Stimulated activated naive CD8-positive, alpha-beta T cell treated with anti-CD3 and anti-CD28 coated beads, Interleukin-15, Interleukin-2, amounts not matched to agents 100 ng/mL and 50 ng/mL, for 24 hours (primary cell): Measurements from ENCODE around the gene LBH.
A peak's percentile ranks its signal among the peaks of the same experiment; 100 is the strongest.

Experiments
- H3K27ac Mint-ChIP-seq: one replicate; pipeline ENCODE4 v1.8.0; 2021; ENCODE audit warnings: mild to moderate bottlenecking, mixed read lengths
- H3K27me3 Mint-ChIP-seq: one replicate; pipeline ENCODE4 v1.8.0; 2021; ENCODE audit warnings: mixed read lengths
- H3K36me3 Mint-ChIP-seq: one replicate; pipeline ENCODE4 v1.8.0; 2021; ENCODE audit warnings: low read depth, mixed read lengths
- H3K4me1 Mint-ChIP-seq: one replicate; pipeline ENCODE4 v1.8.0; 2021; ENCODE audit warnings: low read depth, mixed read lengths
- H3K4me3 Mint-ChIP-seq: one replicate; pipeline ENCODE4 v1.8.0; 2021; ENCODE audit warnings: mild to moderate bottlenecking, mixed read lengths
- H3K9me3 Mint-ChIP-seq: one replicate; pipeline ENCODE4 v1.8.0; 2021; ENCODE audit warnings: mixed read lengths

LBH gene

DNA sequence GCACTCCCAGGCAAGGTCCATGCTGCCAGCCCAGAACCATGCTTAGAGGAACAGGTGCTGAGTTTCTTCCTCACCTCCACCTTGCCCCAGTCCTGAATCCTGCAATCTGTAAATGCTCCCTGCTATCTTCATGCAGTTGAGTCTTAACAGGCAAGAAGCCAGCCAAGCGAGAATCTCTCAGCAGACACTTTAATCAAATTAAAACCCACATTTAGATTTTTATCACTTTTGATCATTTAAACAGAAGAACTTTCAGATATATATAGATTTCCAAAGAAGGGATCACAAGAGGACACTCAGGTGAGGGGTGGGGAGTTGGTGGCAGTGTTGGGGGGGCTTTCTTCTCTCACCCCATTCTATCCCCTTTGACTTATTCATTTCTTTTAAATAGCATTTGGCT lies 25.9 kb upstream of the LBH start:
- no peaks in the 10 kb centered on the region for H3K36me3 Mint-ChIP-seq
- H3K9me3 Mint-ChIP-seq, result no peaks in the 10 kb centered on the region
- peaks cover 25% of the 10 kb centered on the region for H3K4me1 Mint-ChIP-seq
- no peak overlapping the region for H3K4me3 Mint-ChIP-seq
- no peaks in the 10 kb centered on the region for H3K27me3 Mint-ChIP-seq
- no peak overlapping the region for H3K27ac Mint-ChIP-seq

DNA sequence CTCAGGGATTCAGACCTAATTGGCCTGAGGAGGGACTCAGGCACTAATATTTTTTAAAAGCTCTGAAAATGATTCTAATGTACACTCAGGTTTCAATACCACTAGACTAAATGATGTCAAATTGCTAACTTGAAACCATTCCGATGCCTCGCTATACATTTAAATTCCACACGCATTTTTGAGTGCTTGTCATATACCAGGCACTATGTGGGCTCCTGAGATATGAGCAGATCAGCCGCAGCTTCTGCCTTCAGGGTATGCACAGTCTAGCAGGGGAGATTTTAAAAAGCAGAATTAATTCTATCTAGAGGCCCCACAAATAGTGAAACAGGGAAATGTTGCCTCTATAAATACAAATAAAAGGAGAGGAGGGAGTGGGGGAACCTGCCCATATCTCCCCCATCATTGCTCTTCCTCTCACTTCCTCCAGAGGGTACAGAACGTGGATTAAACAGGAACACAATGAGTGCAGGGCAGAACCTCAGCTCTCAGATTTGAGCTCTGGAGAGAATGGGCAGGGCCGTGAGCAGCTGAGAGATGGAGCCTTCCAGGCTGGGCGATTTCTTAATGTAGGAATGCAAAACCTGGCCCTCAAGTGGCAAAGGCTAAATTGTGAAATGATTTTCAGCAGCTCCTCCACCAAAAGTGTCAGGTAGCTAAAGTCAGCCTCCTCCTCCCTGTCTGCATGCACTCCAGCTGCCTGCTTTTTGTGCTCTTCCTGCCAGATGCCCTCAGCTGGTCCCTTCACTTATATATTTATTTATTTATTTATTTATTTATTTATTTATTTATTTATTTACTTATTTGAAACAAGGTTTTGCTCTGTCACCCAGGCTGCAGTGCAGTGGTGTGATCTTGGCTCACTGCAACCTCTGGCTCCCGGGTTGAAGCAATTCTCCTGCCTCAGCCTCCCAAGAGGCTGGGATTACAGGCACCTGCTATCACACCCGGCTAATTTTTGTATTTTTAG lies 24.6 kb upstream of the LBH start:
- H3K27ac Mint-ChIP-seq, result no peak overlapping the region
- H3K4me1 Mint-ChIP-seq, result peaks cover 26% of the 10 kb centered on the region
- no peaks in the 10 kb centered on the region for H3K9me3 Mint-ChIP-seq
- H3K36me3 Mint-ChIP-seq, result no peaks in the 10 kb centered on the region
- no peak overlapping the region for H3K4me3 Mint-ChIP-seq
- no peaks in the 10 kb centered on the region for H3K27me3 Mint-ChIP-seq

DNA sequence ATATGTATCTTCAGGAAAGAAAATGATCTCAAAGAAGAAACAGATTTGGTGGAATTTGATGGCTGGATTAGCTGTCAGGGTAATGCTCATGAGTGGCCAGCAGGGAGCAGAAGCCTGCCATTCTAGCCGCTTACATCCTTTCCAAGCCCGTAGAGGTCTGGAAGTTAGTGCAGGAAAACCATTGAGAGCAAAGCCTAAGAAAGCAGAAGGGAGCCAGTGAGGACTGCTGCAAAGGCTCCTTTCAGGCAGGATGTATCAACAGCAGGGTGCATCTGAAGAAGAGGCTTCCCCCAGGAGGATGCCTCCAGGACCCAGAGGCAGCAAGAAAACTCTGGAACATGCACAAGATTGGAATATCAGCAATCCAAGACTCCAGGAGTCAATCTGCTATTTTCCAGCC lies 22.9 kb upstream of the LBH start:
- no peak overlapping the region for H3K4me3 Mint-ChIP-seq
- H3K27ac Mint-ChIP-seq, result no peak overlapping the region
- H3K4me1 Mint-ChIP-seq, result peaks cover 26% of the 10 kb centered on the region

DNA sequence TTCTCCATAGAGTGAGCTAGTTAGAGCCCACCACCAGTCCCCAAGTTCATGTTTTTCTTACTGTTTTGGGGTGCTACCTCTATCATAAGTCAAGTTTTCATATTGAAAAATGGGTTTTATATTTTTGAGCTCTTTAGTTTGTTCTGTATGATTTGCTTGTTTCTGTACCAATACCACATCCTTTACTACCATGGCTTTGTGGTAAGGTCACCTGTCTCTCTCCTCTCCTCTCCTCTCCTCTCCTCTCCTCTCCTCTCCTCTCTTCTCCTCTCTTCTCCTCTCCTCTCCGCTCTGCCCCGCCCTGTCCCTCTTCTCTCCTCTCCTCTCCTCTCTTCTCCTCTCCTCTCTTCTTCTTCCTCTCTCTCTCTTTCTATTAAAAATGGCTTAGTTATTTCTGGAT lies 22.1 kb upstream of the LBH start:
- Mint-ChIP-seq H3K4me3 (no peak overlapping the region), H3K4me1 (peaks cover 26% of the 10 kb centered on the region), H3K36me3 (no peaks in the 10 kb centered on the region), H3K9me3 (no peaks in the 10 kb centered on the region), H3K27me3 (no peaks in the 10 kb centered on the region), H3K27ac (peak overlapping the region; percentile 53)

More for the DNA sequence above, 22.9 kb upstream of the LBH start:
- H3K36me3 Mint-ChIP-seq, result no peaks in the 10 kb centered on the region
- H3K27me3 Mint-ChIP-seq, result no peaks in the 10 kb centered on the region
- H3K9me3 Mint-ChIP-seq, result no peaks in the 10 kb centered on the region

DNA sequence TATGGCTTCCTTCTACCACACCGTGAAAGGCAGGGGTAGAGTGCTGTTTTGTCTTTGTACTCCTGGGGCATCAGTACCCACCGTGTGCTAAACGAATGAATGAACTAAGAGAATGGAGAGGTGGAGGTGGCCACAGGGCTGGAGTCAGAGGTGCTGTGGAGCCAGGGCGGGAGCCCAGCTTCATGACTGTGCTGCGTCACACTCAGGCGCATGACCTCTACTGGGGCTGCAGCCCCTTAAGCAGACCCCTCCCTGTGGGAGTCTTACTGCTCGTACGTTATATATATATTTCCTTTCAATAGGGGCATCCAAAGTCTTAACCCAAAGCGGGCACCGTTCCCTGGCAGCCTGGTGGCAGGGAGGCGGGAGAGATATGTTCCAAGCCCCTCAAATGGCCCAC lies 18.0 kb upstream of the LBH start:
- no peaks in the 10 kb centered on the region for H3K27me3 Mint-ChIP-seq
- no peaks in the 10 kb centered on the region for H3K36me3 Mint-ChIP-seq
- H3K27ac Mint-ChIP-seq, result no peak overlapping the region
- H3K9me3 Mint-ChIP-seq, result no peaks in the 10 kb centered on the region
- no peak overlapping the region for H3K4me3 Mint-ChIP-seq
- peaks cover 53% of the 10 kb centered on the region for H3K4me1 Mint-ChIP-seq

DNA sequence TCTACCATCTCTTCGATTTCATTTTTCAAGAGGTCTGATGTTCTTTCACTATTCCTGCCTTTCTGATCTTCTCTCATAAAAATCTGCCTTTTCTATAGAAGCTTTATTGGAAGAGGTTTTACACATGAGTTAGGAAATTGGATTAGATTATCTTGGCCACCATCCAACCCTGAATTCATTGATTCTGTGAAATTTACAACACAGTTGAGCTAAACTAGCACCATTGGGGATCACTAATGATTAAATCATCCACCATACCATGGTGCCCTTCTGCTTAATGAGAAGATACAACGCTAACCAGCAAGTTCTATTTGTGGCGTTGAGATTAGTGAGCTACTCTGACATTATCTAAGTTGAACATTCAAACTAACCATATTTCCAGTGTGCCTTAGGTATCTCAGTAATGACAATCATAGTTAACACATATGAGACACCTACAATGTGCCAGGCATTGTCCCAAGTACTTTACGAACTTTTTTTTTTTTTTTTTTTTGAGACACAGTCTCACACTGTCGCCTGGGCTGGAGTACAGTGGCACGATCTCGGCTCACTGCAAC lies 17.3 kb upstream of the LBH start:
- H3K4me1 Mint-ChIP-seq, result peaks cover 51% of the 10 kb centered on the region
- no peaks in the 10 kb centered on the region for H3K36me3 Mint-ChIP-seq
- no peak overlapping the region for H3K4me3 Mint-ChIP-seq
- no peak overlapping the region for H3K27ac Mint-ChIP-seq
- H3K9me3 Mint-ChIP-seq, result no peaks in the 10 kb centered on the region
- no peaks in the 10 kb centered on the region for H3K27me3 Mint-ChIP-seq

DNA sequence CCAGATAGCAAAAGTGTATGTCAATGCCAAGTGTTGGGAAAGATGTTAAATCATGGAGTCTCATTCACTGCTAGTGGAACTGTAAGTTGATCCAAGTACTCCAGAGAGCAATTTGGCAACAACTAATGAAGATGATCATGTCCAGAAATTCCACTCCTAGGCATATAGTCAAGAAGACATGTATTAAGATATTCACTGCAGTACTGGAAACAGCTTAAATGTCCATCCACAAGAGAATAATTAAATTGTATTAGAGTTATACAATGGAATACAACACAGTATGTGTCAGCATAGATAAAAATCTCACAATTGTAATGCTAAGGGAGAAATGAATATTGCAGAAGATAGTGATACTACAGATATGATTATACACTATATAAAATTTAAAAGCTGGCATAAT lies 15.2 kb upstream of the LBH start:
- Mint-ChIP-seq H3K27ac (no peak overlapping the region), H3K4me3 (no peak overlapping the region), H3K9me3 (no peaks in the 10 kb centered on the region), H3K36me3 (no peaks in the 10 kb centered on the region), H3K27me3 (no peaks in the 10 kb centered on the region), H3K4me1 (peaks cover 36% of the 10 kb centered on the region)

DNA sequence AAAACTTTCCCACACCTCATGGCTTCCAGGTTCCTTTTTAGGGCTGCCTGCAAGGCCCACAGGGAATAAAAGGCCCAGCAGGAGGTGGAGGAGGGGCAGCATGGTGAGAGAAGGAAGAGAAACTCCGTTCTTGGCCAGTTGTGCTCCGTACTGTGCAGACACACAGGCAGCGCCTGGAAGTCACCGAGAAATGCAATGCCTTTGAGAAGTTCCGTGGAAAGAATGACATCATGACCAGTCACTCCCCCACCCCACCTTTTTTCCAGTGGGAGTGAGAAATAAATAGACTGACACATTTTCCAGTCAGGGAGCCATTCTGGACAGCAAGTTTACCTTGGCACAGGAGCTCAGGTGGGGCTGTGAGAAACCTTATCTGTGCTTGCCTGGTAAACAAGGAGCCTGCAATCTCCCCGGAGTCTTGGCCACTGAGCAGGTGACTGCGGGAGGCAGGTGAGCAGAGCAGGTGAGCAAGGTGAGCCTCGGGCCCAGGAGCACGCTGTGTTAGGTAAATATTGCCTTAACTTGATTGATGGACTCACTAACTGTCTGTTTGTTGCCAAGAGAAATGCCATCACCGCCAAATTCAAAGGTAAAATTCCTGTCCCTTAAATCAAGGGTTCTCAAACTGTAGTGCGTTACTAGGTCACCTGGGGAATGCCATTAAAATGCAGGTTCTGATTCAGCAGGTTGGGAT lies 13.5 kb upstream of the LBH start:
- peak overlapping the region; percentile 41 for H3K27ac Mint-ChIP-seq
- H3K27me3 Mint-ChIP-seq, result no peaks in the 10 kb centered on the region
- no peaks in the 10 kb centered on the region for H3K9me3 Mint-ChIP-seq

DNA sequence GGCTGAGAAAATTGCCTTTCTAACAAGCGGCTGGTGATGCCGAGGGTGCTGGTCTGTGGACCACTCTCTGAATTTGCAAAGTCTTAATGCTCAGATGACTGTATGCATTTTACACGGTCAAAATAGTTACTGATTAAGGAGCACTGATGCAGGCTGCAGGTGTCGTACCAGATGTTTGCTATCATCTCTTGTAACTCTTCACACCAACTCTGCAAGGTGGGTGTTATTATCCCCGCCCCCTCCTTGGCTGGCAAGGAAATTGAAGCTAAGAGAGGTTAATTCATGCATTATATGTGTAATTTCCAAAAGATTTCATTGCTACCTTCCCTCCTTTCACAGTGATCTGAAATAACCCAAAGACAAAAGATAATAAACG lies 13.0 kb upstream of the LBH start:
- peaks cover 49% of the 10 kb centered on the region for H3K4me1 Mint-ChIP-seq
- H3K9me3 Mint-ChIP-seq, result no peaks in the 10 kb centered on the region
- H3K4me3 Mint-ChIP-seq, result no peak overlapping the region
- no peaks in the 10 kb centered on the region for H3K27me3 Mint-ChIP-seq
- no peaks in the 10 kb centered on the region for H3K36me3 Mint-ChIP-seq
- no peak overlapping the region for H3K27ac Mint-ChIP-seq

More for the DNA sequence above, 13.5 kb upstream of the LBH start:
- no peaks in the 10 kb centered on the region for H3K36me3 Mint-ChIP-seq
- H3K4me3 Mint-ChIP-seq, result no peak overlapping the region
- H3K4me1 Mint-ChIP-seq, result peaks cover 44% of the 10 kb centered on the region

DNA sequence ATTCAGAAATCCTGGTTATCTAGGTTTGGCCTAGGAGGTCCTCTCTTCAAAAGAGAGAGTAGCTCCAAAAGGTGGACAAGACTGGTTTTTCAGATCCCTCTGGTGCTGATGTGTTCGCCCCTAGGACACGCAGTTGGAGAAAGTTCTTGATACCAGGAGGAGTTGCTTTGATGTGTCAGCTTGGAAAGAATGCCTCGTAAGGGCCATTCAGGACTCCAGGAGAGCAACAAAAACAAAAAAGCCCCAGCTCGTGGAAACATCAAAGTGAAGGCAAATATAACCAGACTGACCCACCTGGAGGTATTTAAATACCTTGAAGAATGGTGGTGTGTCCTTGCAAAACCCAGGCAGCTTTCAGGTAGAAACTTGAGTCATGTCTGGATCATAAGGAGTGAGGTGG lies 12.5 kb upstream of the LBH start:
- H3K4me1 Mint-ChIP-seq, result peaks cover 54% of the 10 kb centered on the region
- no peaks in the 10 kb centered on the region for H3K27me3 Mint-ChIP-seq
- no peaks in the 10 kb centered on the region for H3K36me3 Mint-ChIP-seq
- H3K4me3 Mint-ChIP-seq, result no peak overlapping the region
- H3K27ac Mint-ChIP-seq, result no peak overlapping the region
- no peaks in the 10 kb centered on the region for H3K9me3 Mint-ChIP-seq

DNA sequence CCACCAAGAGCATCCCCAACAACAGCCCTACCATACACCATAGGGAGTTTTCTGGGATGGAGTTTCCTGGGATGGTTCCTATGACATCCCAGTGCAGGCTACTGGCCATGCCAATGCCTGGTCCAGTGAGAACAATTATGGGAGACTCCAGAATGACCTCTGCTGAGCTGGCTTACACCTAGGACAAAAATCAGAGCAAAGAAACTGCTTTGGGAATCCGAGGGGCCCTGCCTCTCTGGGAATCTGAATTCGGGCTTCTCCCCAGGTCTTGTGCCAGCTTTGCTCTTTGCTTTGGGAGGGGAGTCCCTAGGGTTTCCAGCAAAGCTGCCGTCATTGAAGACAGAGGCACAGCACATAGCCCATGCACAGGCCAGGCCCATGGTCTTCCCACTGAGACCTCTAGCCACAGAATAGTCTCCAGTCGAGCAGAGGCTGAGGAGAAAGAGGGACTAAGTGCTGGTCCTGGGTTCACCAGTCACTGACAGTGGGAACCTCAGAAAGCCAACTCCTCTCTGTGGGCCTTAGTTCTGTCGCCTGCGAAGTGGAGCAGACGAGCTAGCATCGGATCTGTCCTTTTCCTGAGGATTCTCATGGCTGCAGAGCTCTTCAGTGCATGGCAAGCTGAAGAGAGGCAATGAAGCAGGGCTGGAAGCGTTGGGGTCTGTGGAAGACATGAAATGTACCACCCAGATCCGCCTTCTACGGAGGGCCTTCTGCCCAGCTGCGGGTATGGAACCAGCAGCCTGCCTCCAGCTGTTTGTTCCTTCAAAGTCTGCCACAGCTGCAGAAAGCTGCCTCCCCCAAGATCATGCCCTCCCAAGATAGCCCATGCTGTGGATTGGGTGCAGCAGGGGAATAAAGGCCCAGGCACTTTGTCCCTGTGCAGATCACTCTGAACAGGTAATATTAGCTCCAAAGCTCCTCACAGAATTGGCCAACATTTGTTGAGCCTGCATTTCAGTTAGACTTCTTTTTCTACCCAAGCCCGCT lies 11.2 kb upstream of the LBH start:
- H3K27ac Mint-ChIP-seq, result no peak overlapping the region
- no peaks in the 10 kb centered on the region for H3K27me3 Mint-ChIP-seq
- H3K9me3 Mint-ChIP-seq, result no peaks in the 10 kb centered on the region
- peaks cover 63% of the 10 kb centered on the region for H3K4me1 Mint-ChIP-seq
- no peaks in the 10 kb centered on the region for H3K36me3 Mint-ChIP-seq
- H3K4me3 Mint-ChIP-seq, result no peak overlapping the region

DNA sequence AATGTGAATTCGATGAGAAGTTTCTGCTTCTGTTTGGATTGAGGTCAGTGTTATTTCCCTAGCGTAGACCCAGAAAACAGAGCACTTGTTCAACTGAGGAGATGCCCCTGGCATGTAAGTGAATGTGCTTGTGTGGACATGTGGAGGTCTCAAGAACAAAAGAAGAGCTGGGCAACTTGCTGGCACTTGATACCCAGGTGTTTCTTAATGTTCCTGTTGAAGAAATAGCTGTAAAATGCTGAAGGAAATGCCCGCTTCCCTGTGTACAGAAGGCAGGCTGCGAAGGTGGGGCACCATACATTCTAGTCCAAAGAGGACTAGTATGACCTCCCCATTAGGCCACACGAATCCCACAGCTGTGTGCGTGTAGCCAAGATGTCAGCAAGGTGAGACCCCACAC lies 9.8 kb upstream of the LBH start:
- H3K4me1 Mint-ChIP-seq, result peaks cover 65% of the 10 kb centered on the region
- no peaks in the 10 kb centered on the region for H3K36me3 Mint-ChIP-seq
- H3K27ac Mint-ChIP-seq, result peak overlapping the region; percentile 22

DNA sequence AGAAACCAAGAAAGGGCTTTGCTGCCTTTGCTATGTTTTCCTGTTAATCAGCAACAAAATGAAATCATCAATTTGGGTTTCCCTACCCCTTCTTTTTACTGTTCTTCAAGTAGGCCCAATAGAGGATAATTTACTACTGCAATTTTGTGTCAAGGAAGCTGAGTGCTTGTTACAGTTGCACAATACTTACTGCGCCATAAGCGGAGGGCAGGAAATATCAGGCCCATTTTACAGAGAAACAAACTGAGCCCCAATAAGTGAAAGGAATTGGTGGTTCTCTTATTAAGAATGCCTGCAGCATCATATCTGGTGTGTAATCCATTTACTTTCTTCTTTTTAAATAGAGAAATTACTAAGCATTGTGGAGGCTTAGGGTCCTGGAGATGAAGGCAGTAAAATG lies 9.3 kb upstream of the LBH start:
- Mint-ChIP-seq H3K4me1 (peaks cover 68% of the 10 kb centered on the region), H3K4me3 (no peak overlapping the region), H3K27me3 (no peaks in the 10 kb centered on the region), H3K9me3 (no peaks in the 10 kb centered on the region), H3K27ac (no peak overlapping the region), H3K36me3 (no peaks in the 10 kb centered on the region)

More for the DNA sequence above, 9.8 kb upstream of the LBH start:
- no peaks in the 10 kb centered on the region for H3K27me3 Mint-ChIP-seq
- no peak overlapping the region for H3K4me3 Mint-ChIP-seq
- H3K9me3 Mint-ChIP-seq, result no peaks in the 10 kb centered on the region

DNA sequence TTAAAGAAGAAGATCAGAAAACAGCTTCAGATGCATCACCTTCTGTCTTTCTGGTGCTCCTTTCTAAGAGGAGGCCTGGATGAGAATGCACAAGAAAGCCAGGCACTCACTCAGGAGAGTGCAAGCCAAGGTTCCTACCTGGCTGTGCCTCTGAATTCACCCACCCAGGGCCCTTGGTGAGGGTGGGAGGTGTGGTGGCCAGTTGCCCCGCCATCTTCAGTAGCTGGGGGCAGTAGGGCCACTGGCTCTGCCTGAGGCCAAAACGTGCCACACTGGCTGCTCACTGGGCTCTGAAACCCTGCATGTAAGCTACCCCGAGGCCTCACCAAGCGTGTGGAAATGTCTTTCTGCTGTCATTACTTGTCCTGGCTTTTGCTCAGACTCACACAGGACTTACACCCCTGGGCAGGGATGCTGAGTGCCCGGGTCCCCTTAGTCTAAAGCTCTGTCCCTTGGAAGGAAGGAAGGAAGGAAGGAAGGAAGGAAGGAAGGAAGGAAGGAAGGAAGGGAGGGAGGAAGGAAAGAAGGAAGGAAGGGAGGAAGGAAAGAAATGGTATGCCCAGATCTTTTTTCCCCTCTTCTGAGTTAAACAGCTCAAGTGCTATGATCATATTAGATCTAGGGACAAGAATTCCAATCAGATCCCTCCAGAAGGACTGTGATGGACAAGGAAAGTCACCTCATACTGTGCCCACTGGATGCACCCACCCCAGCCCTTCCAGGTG lies 8.5 kb upstream of the LBH start:
- peak overlapping the region; percentile 51 for H3K27ac Mint-ChIP-seq
- H3K27me3 Mint-ChIP-seq, result no peaks in the 10 kb centered on the region
- H3K4me1 Mint-ChIP-seq, result peaks cover 68% of the 10 kb centered on the region
- no peaks in the 10 kb centered on the region for H3K9me3 Mint-ChIP-seq
- no peak overlapping the region for H3K4me3 Mint-ChIP-seq
- H3K36me3 Mint-ChIP-seq, result no peaks in the 10 kb centered on the region
